ENCODE results near the gene CIAO2B.

The CIAO2B gene

GRCh38 chr16:66882702-66883101 lies 51.5 kb downstream of the CIAO2B start:
- TF ChIP-seq CTCF (IDR thresholded peaks at IDR 0.05; ENCODE audit: extremely low read depth, missing control alignments): no peak
- no peak for DNase-seq (ENCODE audit: low spot score)
